Panc1 (cell line): ENCODE measurements around the gene DNAAF8. TPM values are rescaled to one million over a fixed set of nuclear protein-coding genes. Genes with fewer than 3 reads are reported as not detected.

Source experiments
- ATAC-seq: fragments of 200-7000 bp; cut with Tn5 transposase; 2 replicates; pipeline ENCODE4 v1.9.1; 2020; ENCODE audit warnings: mild to moderate bottlenecking, moderate library complexity
- BruUV-seq: library from RNA; stranded (reverse); fragments of 400-500 nt; replicated peaks from 2 replicates; lab custom pipeline; 2021; lab: Mats Ljungman, UMichigan
- CTCF ChIA-PET: fragments of 300-600 bp; sonication (Branson Sonifier 250); formaldehyde crosslinking; loops from one replicate; lab custom pipeline; 2022; ENCODE audit warnings: antibody characterized with exemption; lab: Charles Lee
- POLR2A ChIA-PET: fragments of 300-600 bp; sonication (Branson Sonifier 250); formaldehyde crosslinking; loops from one replicate; lab custom pipeline; 2022; ENCODE audit warnings: antibody characterized with exemption; lab: Charles Lee
- DNase-seq: peaks from one replicate; pipeline ENCODE4 v3.0.0-alpha.2; 2010; ENCODE audit warnings: low read depth, low spot score
- H3K27ac ChIP-seq: 2 replicates; pipeline ENCODE4 v1.5.1; 2011; ENCODE audit warnings: mild to moderate bottlenecking, low read length, inconsistent platforms
- H3K27me3 ChIP-seq: fragments of 200-500 bp; sonication (Bioruptor generic); 2 replicates; pipeline ENCODE4 v1.6.0; 2014; ENCODE audit warnings: low read length, inconsistent platforms; ENCODE audit not compliant: control insufficient read depth, insufficient read depth
- H3K36me3 ChIP-seq: fragments of 200-500 bp; sonication (Bioruptor generic); 2 replicates; pipeline ENCODE4 v1.5.1; 2014; ENCODE audit warnings: inconsistent platforms, mild to moderate bottlenecking, low read length, moderate library complexity; ENCODE audit not compliant: control insufficient read depth, insufficient read depth
- H3K4me1 ChIP-seq: 2 replicates; pipeline ENCODE4 v1.5.1; 2011; ENCODE audit warnings: inconsistent platforms, mild to moderate bottlenecking, low read length, moderate library complexity; ENCODE audit not compliant: control insufficient read depth, insufficient read depth
- H3K4me3 ChIP-seq, 2 experiments: 2 replicates each; pipeline ENCODE4 v1.5.1; 2011 to 2012; ENCODE audit warnings: low read depth in 2 of 2, low read length in 2 of 2, mild to moderate bottlenecking in 2 of 2, inconsistent platforms in 1 of 2, moderate library complexity in 1 of 2
- H3K9me3 ChIP-seq: fragments of 200-500 bp; sonication (Bioruptor generic); 2 replicates; pipeline ENCODE4 v1.5.1; 2014; ENCODE audit warnings: low read depth, mild to moderate bottlenecking, inconsistent platforms, low read length, moderate library complexity; ENCODE audit not compliant: control insufficient read depth, insufficient read depth
- CTCF ChIP-seq: fragments of 450-650 bp; IDR thresholded peaks from 2 replicates; pipeline ENCODE4 v1.5.1; 2017; ENCODE audit warnings: mild to moderate bottlenecking
- POLR2AphosphoS5 ChIP-seq: IDR thresholded peaks from 2 replicates; pipeline ENCODE4 v1.6.1; 2012; ENCODE audit warnings: mild to moderate bottlenecking, low read depth, low read length, moderate library complexity
- REST ChIP-seq, 2 experiments: IDR thresholded peaks; 2 replicates each; pipeline ENCODE4 v1.6.1; 2011 to 2012; ENCODE audit warnings: low read depth in 2 of 2, control low read depth in 1 of 2, low read length in 1 of 2, mild to moderate bottlenecking in 1 of 2, moderate library complexity in 1 of 2; ENCODE audit not compliant: insufficient read depth in 1 of 2
- SIN3A ChIP-seq: IDR thresholded peaks from 2 replicates; pipeline ENCODE4 v1.6.1; 2012; ENCODE audit warnings: low read depth, mild to moderate bottlenecking, low read length, moderate library complexity, borderline replicate concordance; ENCODE audit not compliant: insufficient read depth
- TCF7L2 ChIP-seq: IDR thresholded peaks from 2 replicates; pipeline ENCODE4 v1.6.1; 2011; ENCODE audit warnings: mild to moderate bottlenecking, low read depth, low read length, inconsistent platforms
- in situ Hi-C: cut with HindIII; loops from 2 replicates; pipeline ENCODE4 v1.10.0; 2016; ENCODE audit warnings: low sequenced_read_pairs, low pct_unique_long_range_greater_than_20kb
- intact Hi-C: fragments of 100-400 bp; cut with micrococcal nuclease; formaldehyde crosslinking; loops from one replicate; pipeline ENCODE4 v1.10.0; 2022; ENCODE audit not compliant: unreplicated experiment
- total RNA-seq: library from RNA; stranded (reverse); gene quantifications from one replicate; pipeline ENCODE4 v1.2.1, GENCODE V29; 2021; ENCODE audit not compliant: unreplicated experiment

Gene DNAAF8
- total RNA-seq, 1 experiment from 2014 or later = 2.3 TPM

GRCh38 chr16:4714996-4715395 lies 19.3 kb upstream of the DNAAF8 start:
- H3K36me3 ChIP-seq = no peaks in the 10 kb centered on the region
- POLR2A ChIA-PET = no interaction called here
- in situ Hi-C loops = no loop called here
- intact Hi-C loops = loop anchor here (5.0 kb wide), 1 partner anchor 242 kb away; the partner anchor contains the start of gene SEC14L5
- H3K4me1 ChIP-seq = no peaks in the 10 kb centered on the region
- DNase-seq (no peak), ATAC-seq (no peak)
- H3K27me3 ChIP-seq = no peaks in the 10 kb centered on the region
- no peak for TF ChIP-seq TCF7L2
- TF ChIP-seq CTCF = no peak
- TF ChIP-seq REST (IDR thresholded peaks at IDR 0.05; ENCODE audit: insufficient read depth in 1 of 2, low read depth in 2 of 2, low read length in 1 of 2) = no peak
- no peak for TF ChIP-seq SIN3A
- TF ChIP-seq POLR2AphosphoS5 = no peak
- CTCF ChIA-PET = interaction anchor here (0.7 kb wide), 1 partner anchor 20 kb away, joined by 4 read pairs; the partner anchor contains the start of gene DNAAF8
- H3K9me3 ChIP-seq = no peaks in the 10 kb centered on the region
- no peak overlapping the region for H3K27ac ChIP-seq
- no peak overlapping the region for H3K4me3 ChIP-seq
- BruUV-seq = no TSS peak

GRCh38 chr16:4718466-4718865 lies 15.9 kb upstream of the DNAAF8 start:
- CTCF ChIA-PET = no interaction called here
- TF ChIP-seq CTCF (no peak), TCF7L2 (no peak), POLR2AphosphoS5 (no peak), SIN3A (no peak), REST (IDR thresholded peaks at IDR 0.05; ENCODE audit: insufficient read depth in 1 of 2, low read depth in 2 of 2, low read length in 1 of 2) (no peak)
- H3K27me3 ChIP-seq = no peaks in the 10 kb centered on the region
- H3K36me3 ChIP-seq = 0 out of 2 replicates have a peak, but pooled peaks cover 3% of the 10 kb centered on the region
- in situ Hi-C loops (no loop called here), intact Hi-C loops (loop anchor here (5.0 kb wide), 1 partner anchor 239 kb away; the partner anchor contains the start of gene SEC14L5)
- BruUV-seq = TSS peak; percentile 27
- no peak overlapping the region for H3K4me3 ChIP-seq
- no peaks in the 10 kb centered on the region for H3K4me1 ChIP-seq
- H3K9me3 ChIP-seq = no peaks in the 10 kb centered on the region
- ATAC-seq (no peak), DNase-seq (no peak)
- POLR2A ChIA-PET = interaction anchor here (0.5 kb wide), 1 partner anchor 120 kb away, joined by 5 read pairs; no protein-coding TSS in a partner anchor
- no peak overlapping the region for H3K27ac ChIP-seq
